ENCODE results near the gene FOXN1. TPM values are rescaled to one million over a fixed set of nuclear protein-coding genes. Genes with fewer than 3 reads are reported as not detected.
"Not testable (repeated sequence)": the region's sequence is repeated elsewhere in the genome, so short reads cannot be mapped to it uniquely, and the experiment has no call there.

The FOXN1 gene
- total RNA-seq, 1 experiment from 2014 or later = 0.48 TPM

- H3K9me3 ChIP-seq = peaks cover 1% of the 10 kb centered on the region; the same call in 1 of the 2 replicates
- POLR2A ChIA-PET = no interaction called here
- no peak overlapping the region for H3K4me3 ChIP-seq (ENCODE audit: low read depth, low read length)
- BruUV-seq (replicated peaks) = no TSS peak
- CTCF ChIA-PET = no interaction called here
- TF ChIP-seq CTCF (IDR thresholded peaks at IDR 0.05; ENCODE audit: insufficient read depth in 1 of 2, low read depth in 1 of 2, low read length in 1 of 2, severe bottlenecking in 1 of 2, unreplicated experiment in 1 of 2) = no peak
- no peaks in the 10 kb centered on the region for H3K27me3 ChIP-seq (replicated peaks; ENCODE audit: control insufficient read depth, insufficient read depth, low read length)
- intact Hi-C loops (cut with micrococcal nuclease; ENCODE audit: unreplicated experiment) = no loop called here
- Mint-ChIP-seq H3K36me3 (ENCODE audit: insufficient read depth, unreplicated experiment) (peaks cover 7% of the 10 kb centered on the region), H3K9me3 (ENCODE audit: unreplicated experiment) (no peaks in the 10 kb centered on the region), H3K4me1 (ENCODE audit: low read depth, unreplicated experiment) (peaks cover 22% of the 10 kb centered on the region), H3K4me3 (ENCODE audit: unreplicated experiment) (no peak overlapping the region), H3K27me3 (ENCODE audit: insufficient read depth, unreplicated experiment) (no peaks in the 10 kb centered on the region), H3K27ac (ENCODE audit: unreplicated experiment) (no peak overlapping the region)
- no peak for DNase-seq
- H3K4me1 ChIP-seq = peaks cover 21% of the 10 kb centered on the region
- no peaks in the 10 kb centered on the region for H3K36me3 ChIP-seq (ENCODE audit: control insufficient read depth, insufficient read depth, low read length)
Observed at GRCh38 chr17:28520687-28521086, 14.5 kb downstream of the FOXN1 start.

GRCh38 chr17:28521311-28522085 is 15.3 kb downstream of the FOXN1 start:
- Histone ChIP-seq H3K9me3 (no peaks in the 10 kb centered on the region), H3K4me1 (peaks cover 29% of the 10 kb centered on the region), H3K27me3 (replicated peaks; ENCODE audit: control insufficient read depth, insufficient read depth, low read length) (no peaks in the 10 kb centered on the region), H3K4me3 (ENCODE audit: low read depth, low read length) (no peak overlapping the region), H3K36me3 (ENCODE audit: control insufficient read depth, insufficient read depth, low read length) (no peaks in the 10 kb centered on the region)
- no peak overlapping the region for H3K4me3 Mint-ChIP-seq (ENCODE audit: unreplicated experiment)
- POLR2A ChIA-PET = no interaction called here
- CTCF ChIA-PET = no interaction called here
- no peaks in the 10 kb centered on the region for H3K27me3 Mint-ChIP-seq (ENCODE audit: insufficient read depth, unreplicated experiment)
- no peaks in the 10 kb centered on the region for H3K9me3 Mint-ChIP-seq (ENCODE audit: unreplicated experiment)
- peaks cover 22% of the 10 kb centered on the region for H3K4me1 Mint-ChIP-seq (ENCODE audit: low read depth, unreplicated experiment)
- no TSS peak for BruUV-seq (replicated peaks)
- peaks cover 7% of the 10 kb centered on the region for H3K36me3 Mint-ChIP-seq (ENCODE audit: insufficient read depth, unreplicated experiment)
- DNase-seq = no peak
- intact Hi-C loops (cut with micrococcal nuclease; ENCODE audit: unreplicated experiment) = no loop called here
- TF ChIP-seq CTCF (IDR thresholded peaks at IDR 0.05; ENCODE audit: insufficient read depth in 1 of 2, low read depth in 1 of 2, low read length in 1 of 2, severe bottlenecking in 1 of 2, unreplicated experiment in 1 of 2) = no peak
- H3K27ac Mint-ChIP-seq (ENCODE audit: unreplicated experiment) = no peak overlapping the region

GRCh38 chr17:28522281-28522680 is 16.1 kb downstream of the FOXN1 start:
- H3K36me3 Mint-ChIP-seq (ENCODE audit: insufficient read depth, unreplicated experiment); H3K27me3 ChIP-seq (replicated peaks; ENCODE audit: control insufficient read depth, insufficient read depth, low read length); H3K9me3 ChIP-seq; BruUV-seq (replicated peaks); DNase-seq; POLR2A ChIA-PET; H3K36me3 ChIP-seq (ENCODE audit: control insufficient read depth, insufficient read depth, low read length); H3K27ac Mint-ChIP-seq (ENCODE audit: unreplicated experiment); H3K4me3 ChIP-seq (ENCODE audit: low read depth, low read length); CTCF ChIA-PET; intact Hi-C loops (cut with micrococcal nuclease; ENCODE audit: unreplicated experiment); H3K9me3 Mint-ChIP-seq (ENCODE audit: unreplicated experiment); H3K4me3 Mint-ChIP-seq (ENCODE audit: unreplicated experiment); H3K27me3 Mint-ChIP-seq (ENCODE audit: insufficient read depth, unreplicated experiment): not testable (repeated sequence)
- peaks cover 22% of the 10 kb centered on the region for H3K4me1 Mint-ChIP-seq (ENCODE audit: low read depth, unreplicated experiment)
- H3K4me1 ChIP-seq = peaks cover 37% of the 10 kb centered on the region
